VCaP (cell line): ENCODE results near the gene NDFIP2.
A peak's percentile ranks its signal among the peaks of the same experiment; 100 is the strongest.

Experiments used
- H3K27ac ChIP-seq: fragments of 450-650 bp; 2 replicates; pipeline ENCODE4 v1.5.1; 2017
- TF ChIP-seq, protein P1 (sequence below): fragments of 450-650 bp; conservative IDR thresholded peaks from 2 replicates; pipeline ENCODE4 v1.5.1; 2017; ENCODE audit warnings: mild to moderate bottlenecking, moderate library complexity

The NDFIP2 gene

DNA sequence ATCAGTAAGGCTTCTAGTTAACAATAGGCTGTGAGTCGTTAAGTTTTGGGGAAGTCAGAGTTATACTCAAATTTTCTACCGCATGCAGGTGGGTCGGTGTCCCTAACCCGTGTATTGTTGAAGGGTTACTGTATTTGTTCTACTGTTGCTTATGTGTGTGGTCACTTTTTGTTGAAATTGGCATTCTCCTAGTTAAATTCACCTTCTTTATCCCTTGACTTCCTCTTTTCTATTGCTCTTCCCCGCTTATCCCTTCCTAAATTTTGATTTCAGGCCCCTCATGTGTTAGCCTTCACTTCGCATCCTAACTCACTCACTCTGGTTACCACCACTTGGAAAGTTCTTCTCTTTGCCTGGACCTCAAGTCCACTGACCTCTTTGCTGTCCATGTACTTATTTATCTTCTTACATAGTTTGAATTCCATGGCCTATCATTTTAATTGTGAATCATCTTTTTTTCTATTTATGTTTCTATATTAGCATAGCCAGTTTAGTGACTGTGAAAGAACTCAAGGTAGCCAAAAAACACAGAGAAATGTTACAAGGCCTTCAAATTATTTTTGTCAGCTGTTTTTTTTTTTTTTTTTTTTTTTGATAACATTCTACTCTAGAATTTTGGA, 52.9 kb downstream of the NDFIP2 start:
- TF ChIP-seq, protein P1, sequence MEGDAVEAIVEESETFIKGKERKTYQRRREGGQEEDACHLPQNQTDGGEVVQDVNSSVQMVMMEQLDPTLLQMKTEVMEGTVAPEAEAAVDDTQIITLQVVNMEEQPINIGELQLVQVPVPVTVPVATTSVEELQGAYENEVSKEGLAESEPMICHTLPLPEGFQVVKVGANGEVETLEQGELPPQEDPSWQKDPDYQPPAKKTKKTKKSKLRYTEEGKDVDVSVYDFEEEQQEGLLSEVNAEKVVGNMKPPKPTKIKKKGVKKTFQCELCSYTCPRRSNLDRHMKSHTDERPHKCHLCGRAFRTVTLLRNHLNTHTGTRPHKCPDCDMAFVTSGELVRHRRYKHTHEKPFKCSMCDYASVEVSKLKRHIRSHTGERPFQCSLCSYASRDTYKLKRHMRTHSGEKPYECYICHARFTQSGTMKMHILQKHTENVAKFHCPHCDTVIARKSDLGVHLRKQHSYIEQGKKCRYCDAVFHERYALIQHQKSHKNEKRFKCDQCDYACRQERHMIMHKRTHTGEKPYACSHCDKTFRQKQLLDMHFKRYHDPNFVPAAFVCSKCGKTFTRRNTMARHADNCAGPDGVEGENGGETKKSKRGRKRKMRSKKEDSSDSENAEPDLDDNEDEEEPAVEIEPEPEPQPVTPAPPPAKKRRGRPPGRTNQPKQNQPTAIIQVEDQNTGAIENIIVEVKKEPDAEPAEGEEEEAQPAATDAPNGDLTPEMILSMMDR: no peak
- no peak overlapping the region for H3K27ac ChIP-seq

DNA sequence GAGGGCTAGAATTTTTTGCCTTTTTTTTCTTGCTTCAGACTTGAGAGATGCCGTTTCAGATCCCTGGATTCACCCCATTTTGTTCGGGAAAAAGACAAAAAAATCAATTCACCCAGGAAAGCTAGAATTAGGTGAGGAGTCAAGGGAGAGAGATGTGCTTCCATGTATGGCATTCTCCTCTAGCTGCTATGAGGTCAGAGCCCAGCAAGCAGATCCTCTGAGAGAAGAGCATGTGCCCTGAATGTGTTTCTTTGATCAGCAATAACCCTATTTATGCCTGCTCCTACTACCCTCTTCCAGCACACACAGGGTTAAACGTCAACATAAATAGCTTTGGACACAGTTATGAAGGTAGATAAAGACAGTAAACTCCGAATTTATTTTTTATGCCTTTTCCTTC, 53.6 kb downstream of the NDFIP2 start:
- TF ChIP-seq, protein P1: no peak
- no peak overlapping the region for H3K27ac ChIP-seq

DNA sequence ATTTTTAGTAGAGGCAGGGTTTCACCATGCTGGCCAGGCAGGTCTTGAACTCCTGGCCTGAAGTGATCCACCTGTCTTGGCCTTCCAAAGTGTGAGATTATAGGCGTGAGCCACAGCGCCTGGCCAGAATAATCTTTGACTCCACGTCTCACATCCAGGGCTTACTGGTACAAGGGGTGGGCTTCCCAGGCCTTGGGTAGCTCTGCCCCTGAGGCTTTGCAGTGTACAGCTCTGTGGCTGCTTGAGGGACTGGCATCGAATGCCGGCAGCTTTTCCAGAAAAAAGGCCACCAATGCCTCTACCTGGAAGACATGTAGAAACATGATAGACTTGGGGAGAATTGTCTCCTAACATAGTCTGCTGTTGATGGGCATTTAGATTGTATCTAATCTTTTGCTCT, 57.8 kb downstream of the NDFIP2 start:
- TF ChIP-seq, protein P1: no peak
- no peak overlapping the region for H3K27ac ChIP-seq

DNA sequence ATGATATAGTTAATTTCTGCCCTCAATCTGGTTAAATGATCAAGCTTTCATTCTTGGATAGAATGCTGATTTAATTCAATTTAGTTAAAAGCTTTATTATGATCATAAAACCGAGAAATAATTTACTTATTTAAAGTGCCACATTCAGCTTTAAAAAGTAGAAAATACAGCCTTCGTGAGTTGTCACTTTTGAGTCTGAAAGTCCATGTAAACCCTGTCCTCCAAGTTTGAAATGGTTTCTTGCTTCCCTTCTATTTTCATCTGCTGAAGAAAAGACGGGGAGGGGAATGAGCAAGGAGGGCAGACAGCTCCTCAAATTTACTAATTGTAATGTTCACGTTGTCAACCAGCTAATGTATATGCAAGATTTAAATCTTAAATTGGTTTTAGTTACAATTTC, 59.5 kb downstream of the NDFIP2 start:
- TF ChIP-seq, protein P1: no peak
- H3K27ac ChIP-seq: no peak overlapping the region

DNA sequence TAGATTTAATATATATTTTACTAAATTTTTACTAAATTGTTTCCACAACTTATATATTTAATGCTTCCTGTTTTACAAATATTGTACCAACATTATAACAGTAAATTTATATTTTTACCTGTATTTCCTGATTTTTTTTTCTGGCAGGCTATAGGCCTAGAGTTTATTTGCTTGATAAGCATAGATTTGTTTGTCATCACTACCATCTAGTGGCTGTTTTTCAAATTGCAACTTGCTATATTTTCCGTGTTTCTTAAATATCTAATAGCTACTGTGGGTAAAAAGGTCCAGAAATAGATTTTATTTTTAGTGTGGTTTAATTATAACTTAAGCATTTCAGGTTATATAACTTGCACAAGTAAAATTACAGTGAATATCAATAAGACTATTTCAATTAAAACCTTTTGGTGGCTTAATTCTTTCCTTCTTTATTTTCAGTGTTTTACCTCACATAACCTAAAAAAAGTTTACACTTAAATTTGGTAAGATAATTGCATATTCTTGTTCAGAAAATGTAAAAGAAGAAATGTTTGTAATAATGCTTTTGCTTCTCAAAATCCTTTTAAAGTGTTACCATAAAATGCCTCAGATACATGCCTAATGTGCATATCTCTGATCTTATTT, 60.6 kb downstream of the NDFIP2 start:
- no peak overlapping the region for H3K27ac ChIP-seq
- TF ChIP-seq, protein P1: peak; percentile 76

DNA sequence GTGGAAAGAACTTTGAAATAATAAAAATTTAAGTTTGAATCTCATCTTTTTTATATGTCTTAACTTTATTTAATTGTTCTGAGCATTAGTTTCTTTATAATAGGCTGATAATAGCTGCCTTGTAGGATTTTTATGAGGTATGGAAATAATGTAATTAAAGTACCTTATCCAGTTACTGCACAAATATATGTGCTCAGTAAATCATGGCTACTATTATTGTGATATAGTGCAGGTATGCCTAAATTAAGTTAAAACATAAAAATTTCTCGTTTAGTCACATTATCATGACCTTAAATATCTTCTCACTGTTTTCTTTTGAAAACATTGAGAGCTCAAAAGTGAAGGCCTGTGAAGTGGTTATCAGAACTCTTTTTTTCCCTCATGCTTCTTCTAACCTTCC, 62.9 kb downstream of the NDFIP2 start:
- TF ChIP-seq, protein P1: no peak
- H3K27ac ChIP-seq: no peak overlapping the region

DNA sequence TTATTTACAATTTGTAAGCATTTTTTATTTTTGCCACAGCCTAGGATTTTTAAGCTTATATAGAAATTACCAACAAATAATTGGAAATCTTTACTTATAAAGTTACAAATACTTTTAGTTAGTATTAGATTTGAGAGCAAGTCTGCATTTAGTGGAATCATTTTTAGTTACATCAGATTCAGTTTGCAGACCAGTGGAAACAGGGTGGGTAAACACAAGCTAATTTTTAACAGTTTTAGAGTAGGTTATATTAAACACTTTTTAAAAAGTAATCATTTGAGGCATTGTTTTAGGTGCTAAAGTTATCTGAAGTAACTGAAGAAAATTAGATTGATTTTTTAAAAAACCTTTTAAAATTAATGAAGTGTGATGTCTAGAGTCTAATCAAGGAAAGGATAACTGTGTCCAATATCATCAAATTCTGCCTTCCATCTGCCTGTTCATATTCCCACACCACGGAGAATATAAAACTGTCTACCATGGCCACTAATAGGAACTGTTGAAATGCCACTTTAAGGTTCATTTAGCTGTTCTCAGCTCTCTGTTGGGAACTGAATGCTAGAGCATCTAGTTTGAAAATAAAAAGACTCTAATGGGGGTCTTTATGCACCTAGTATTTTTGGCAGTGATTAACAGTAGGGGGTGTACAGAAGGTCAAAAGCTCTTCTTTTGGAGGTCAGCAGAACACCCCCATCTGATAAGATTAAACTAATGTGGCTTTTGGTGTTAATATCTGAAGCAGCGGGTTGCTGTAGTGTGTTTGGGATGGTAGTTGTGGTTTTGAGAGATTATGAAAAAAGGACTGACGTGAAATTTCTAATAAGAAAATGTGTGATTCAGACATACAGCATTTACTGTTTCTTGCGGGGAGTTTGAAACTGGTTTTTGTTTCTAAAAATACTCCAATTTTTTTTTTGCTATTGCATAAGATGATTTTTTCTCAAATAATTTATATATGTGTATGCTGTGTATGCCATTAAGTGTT, 66.5 kb downstream of the NDFIP2 start:
- no peak overlapping the region for H3K27ac ChIP-seq
- TF ChIP-seq, protein P1: no peak
